HG02623 (cell line): ENCODE measurements around the gene PDE2A.
"Not testable (repeated sequence)": the region's sequence is repeated elsewhere in the genome, so short reads cannot be mapped to it uniquely, and the experiment has no call there.

Experiments
- ATAC-seq: cut with Tn5 transposase; IDR thresholded peaks from one replicate; pipeline ENCODE4 v1.9.1; 2021; ENCODE audit warnings: moderate library complexity; ENCODE audit not compliant: unreplicated experiment

The PDE2A gene

GRCh38 chr11:72579816-72580641 is 94.2 kb downstream of the PDE2A start:
- no peak for ATAC-seq

DNA sequence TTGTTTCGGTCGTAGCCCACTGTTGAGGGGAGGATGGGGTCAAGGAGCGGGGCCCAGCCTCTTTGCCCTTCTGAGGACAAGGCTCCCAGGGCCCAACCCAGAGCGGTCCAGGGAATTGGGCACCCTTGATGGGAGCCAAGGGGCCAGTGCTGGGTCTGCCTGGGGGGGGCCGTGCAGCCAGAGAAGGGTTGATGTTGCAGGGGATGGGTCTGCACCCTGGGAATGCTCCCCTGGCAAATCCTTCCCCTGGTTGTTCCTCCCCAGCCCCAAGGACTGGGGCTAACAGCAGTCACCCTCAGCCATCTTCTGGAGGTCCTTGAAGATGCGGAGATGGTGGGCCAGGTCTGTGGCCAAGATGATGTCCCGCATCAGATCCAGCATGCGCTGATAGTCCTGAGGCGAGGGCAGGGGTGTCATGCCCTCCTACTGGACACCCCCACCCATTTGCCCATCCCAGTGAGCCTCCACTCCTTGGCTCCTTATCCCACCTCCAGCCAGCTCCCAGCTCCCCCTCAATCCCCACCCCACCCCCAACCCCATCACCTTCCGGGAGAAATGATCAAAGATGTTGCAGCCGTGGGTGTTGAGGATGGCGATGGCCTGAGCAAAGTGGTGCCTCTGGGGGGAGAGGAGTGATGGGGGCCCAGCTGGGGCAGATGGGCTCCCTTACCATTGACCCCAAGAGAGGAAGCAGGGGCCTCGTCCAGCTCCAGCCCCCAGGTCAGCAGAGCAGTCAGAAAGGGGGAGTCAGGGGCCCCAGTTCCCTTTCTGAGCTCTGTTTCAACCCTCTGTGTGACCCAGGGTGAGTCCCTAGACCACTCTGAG is 95.0 kb downstream of the PDE2A start:
- ATAC-seq = no peak

DNA sequence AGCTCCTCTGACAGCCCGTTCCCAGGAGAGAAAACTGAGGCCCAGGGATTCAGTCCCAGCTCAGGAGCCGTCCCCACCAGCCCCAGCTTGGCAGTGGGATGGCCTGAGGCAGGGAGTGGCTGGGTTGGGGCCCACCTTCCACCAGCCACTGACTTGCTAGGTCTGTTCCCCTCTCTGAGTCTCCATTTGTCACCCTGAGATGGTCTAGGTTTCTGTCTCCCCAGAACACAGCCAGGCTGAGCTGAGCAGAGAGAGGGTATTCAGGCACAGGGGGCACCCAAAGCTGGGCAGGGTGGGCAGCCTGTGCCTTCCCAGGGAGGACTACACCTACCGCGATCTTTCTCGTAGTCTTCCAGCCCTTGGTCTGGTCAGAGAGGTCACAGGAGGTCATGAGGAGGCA is 95.7 kb downstream of the PDE2A start:
- no peak for ATAC-seq

GRCh38 chr11:72578051-72578450 is 96.2 kb downstream of the PDE2A start:
- ATAC-seq = no peak

DNA sequence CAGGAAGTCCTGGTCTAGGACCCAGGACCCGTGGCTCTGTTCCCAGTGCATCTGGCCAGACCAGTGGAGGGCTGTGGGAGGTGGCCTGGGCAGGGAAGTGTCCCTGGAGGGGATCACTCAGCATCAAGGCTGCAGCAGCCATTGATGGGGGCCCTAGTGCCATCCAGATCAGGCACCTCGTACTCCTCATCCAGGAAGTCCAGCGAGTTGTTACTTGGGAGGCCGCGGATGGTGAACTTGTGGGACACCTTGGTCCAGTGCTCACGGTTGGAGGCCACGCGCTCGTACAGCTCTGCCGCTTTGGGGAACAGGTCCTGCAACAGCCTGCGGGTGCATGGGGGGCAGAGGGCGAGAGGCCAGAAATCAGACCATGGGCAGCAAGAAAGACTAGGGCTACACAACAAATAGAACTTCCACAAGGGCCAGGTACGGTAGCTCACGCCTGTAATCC is 96.9 kb downstream of the PDE2A start:
- no peak for ATAC-seq

GRCh38 chr11:72576661-72577060 is 97.6 kb downstream of the PDE2A start:
- no peak for ATAC-seq

GRCh38 chr11:72576243-72576595 is 98.0 kb downstream of the PDE2A start:
- ATAC-seq = no peak

DNA sequence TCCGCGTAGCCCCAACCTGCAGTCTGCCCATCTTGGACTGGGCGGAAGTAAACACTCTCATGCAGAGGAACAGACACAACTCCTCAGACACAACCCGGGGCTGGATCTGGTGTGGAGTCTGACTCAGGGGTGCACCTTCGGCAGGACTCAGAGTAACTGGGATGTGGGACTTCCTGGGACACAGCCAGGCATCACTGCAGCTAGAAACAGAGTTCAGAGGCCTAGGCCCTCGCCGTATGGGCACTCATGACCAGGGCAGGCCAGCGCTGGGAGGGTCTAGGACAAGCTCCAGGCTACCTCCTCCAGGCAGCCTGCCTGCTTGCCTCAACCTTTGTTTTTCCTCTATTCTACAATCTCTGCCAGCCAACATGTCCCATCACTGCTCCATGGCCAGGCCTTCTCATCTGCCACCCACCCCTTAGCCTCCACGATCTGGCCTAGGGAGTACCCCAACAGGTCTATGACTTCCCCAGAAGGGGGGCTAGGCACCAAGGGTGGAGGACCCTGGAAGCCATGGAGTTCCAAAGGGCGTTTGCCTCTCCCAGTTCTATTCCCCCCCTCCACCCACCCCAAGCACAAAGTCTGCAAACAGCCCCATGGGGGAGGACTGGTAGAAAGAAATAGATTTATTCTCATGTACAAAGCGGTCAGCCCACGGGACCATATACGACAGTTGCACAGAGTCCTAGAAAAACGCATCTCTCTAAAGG is 98.5 kb downstream of the PDE2A start:
- ATAC-seq = no peak

GRCh38 chr11:72574548-72575460 is 99.4 kb downstream of the PDE2A start:
- ATAC-seq = no peak

DNA sequence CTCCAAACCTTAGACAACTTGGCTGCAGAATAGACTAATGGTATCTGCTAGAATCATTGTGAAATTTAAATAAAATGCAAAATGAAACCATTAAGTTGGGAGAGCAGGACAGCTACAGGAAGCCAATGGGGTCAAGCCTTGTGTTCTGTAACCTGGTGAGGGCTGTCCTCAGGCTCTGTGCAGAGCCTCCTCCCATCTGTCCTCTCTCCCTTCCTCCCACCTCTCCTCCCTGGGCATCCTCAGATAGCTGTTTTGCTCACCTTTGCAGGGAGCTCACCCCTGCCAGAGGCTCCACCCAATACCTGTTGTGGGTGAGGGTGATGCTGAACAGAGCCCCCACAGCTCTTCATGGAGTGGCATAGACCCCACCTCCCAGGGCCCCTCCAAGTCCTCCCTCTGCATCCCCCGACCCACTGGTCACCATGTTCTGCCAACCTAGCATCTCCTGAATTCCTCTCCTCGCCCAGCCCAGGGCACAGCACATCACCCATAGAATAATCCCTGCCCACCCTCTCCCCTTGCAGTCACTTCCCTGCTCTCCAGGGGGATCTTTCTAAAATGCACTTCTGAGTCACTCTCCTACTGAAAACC is 100.3 kb downstream of the PDE2A start:
- ATAC-seq = no peak

DNA sequence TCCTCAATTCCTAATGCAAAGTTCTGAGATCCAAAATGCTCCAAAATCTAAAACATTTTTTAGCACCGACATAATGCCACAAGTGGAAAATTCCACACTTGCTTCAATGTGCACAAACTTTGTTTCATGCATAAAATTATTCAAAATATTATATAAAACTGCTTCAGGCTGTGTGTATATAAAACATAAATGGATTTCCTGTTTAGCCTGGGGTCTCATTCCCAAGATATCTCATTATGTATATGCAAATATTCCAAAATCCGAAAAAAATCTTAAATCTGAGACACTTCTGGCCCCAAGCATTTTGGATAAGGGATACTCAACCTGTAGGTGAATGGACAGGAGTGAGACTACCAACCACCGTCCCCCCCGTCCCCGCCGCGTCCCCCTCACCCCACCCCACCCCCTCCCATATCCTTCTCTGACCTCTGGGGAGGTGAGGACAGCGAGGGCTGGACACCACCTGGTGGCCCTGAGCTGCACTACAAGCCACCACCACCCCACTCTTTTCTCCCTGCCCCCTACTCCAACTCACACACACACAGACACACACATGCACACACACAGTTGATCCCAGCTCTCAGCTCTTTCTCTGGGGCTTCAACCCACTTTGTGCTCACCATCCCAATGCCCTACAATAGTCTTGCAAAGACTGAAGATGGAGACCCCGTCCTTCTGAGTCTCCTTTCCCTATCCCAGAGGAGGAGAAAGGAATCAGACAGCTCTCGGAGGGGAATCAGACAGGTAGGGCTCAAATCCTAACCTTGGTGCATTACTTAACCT is 101.0 kb downstream of the PDE2A start:
- ATAC-seq = no peak

GRCh38 chr11:72572540-72572939 is 101.7 kb downstream of the PDE2A start:
- ATAC-seq = not testable (repeated sequence)

DNA sequence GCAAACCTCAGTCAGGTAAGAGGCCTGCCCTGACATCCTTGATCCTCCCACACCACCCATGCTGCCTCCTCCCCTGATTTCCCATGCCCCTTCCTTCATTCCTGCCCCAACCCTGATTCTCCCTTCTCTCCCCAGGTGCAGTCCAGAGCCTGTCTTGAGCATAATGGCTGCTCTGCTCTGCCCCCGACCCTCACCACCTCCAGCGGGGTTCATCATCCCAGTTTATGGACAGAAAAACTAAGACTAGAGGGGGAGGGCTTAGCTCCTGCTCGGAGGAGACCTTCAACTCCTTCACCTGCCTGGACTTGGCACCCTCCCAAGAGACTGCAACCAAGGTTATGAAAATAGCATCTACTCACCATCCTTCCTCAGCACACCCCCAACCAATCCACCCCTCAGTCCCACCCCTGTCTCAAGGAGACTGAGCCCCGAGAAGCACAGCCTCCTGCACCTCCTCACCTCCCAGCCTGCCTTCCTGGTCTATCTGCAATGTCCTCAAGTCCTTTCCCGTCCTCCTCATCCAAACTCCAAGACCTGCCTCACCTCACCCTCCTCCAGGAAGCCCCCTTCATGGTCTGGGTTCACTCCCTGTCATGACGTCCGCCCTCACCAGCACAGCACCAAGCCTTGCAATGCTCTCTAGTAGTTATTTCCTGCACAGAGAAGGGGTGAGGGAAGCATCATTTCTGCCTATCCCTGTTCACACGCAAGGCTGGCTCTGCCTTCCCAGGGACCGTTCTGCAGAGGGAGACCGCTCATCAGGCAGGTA is 103.1 kb downstream of the PDE2A start:
- ATAC-seq = no peak

- ATAC-seq = no peak
These were observed 104.0 kb downstream of the PDE2A start for GRCh38 chr11:72569966-72570892.

DNA sequence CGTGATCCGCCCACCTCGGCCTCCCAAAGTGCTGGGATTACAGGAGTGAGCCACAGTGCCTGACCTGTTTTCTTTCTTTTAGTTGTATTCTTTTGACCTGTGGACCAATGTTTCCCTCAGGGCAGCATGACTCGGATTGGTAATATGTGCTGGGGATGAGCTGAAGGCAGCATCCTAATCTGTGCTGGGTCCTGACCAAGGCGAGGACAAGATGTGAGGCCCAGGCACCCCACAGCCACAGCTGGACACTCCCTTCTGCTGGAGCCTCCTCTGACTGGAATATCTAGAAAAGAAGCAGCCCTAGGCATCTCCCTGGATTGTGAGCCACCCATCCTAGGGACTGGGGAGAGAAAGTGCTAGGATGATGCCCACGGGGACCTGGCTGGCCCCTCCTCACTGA is 105.4 kb downstream of the PDE2A start:
- ATAC-seq = no peak

GRCh38 chr11:72562431-72562830 is 111.8 kb downstream of the PDE2A start:
- ATAC-seq = no peak

DNA sequence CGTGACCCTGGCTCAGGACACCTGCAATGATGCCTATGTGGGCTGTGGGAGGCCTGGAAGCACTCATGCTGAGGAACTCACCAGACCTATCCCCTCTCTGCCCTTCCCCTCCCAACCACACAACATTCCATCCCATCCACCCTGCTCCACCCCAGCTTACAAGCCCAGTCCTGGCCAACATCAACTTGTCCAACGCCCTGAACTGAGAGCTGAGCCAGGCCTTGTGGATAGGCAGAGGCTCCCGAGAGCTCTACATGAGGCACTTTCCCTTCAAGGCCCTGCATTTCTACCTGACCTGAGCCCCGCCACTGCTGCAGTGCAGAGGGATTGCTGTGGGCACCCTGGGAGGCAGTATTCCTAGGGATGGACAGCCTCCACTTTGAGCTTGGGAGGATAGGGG is 112.4 kb downstream of the PDE2A start:
- no peak for ATAC-seq
